Activated CD8-positive, alpha-beta T cell treated with anti-CD3 and anti-CD28 coated beads for 36 hours (primary cell): ENCODE results near the gene SERGEF. TPM values are rescaled to one million over a fixed set of nuclear protein-coding genes. Genes with fewer than 3 reads are reported as not detected.

Source experiments
- ATAC-seq: fragments of 200-7000 bp; cut with Tn5 transposase; one replicate; pipeline ENCODE4 v1.10.0; 2021; ENCODE audit warnings: mild to moderate bottlenecking, moderate library complexity
- CTCF ChIA-PET: fragments of 350-600 bp; sonication (Branson Sonifier 250); formaldehyde crosslinking; loops from one replicate; lab custom pipeline; 2021; ENCODE audit warnings: antibody characterized with exemption; lab: Charles Lee
- POLR2A ChIA-PET: fragments of 350-600 bp; sonication (Branson Sonifier 250); formaldehyde crosslinking; loops from one replicate; lab custom pipeline; 2021; ENCODE audit warnings: antibody characterized with exemption; lab: Charles Lee
- DNase-seq: peaks from one replicate; pipeline ENCODE4 v3.0.0-alpha.2; 2020
- H3K27ac Mint-ChIP-seq: one replicate; pipeline ENCODE4 v1.8.0; 2021; ENCODE audit warnings: mild to moderate bottlenecking, mixed read lengths
- H3K27me3 Mint-ChIP-seq: one replicate; pipeline ENCODE4 v1.8.0; 2021; ENCODE audit warnings: mixed read lengths
- H3K36me3 Mint-ChIP-seq: one replicate; pipeline ENCODE4 v1.8.0; 2021; ENCODE audit warnings: low read depth, mixed read lengths
- H3K4me1 Mint-ChIP-seq: one replicate; pipeline ENCODE4 v1.8.0; 2021; ENCODE audit warnings: low read depth, mixed read lengths
- H3K4me3 Mint-ChIP-seq: one replicate; pipeline ENCODE4 v1.8.0; 2021; ENCODE audit warnings: mild to moderate bottlenecking, moderate library complexity, mixed read lengths
- H3K9me3 Mint-ChIP-seq: one replicate; pipeline ENCODE4 v1.8.0; 2021; ENCODE audit warnings: mixed read lengths
- CTCF ChIP-seq: fragments of 200-600 bp; IDR thresholded peaks from one replicate; pipeline ENCODE4 v1.8.0; 2022; ENCODE audit warnings: antibody characterized with exemption, mild to moderate bottlenecking
- intact Hi-C: fragments of 100-400 bp; cut with micrococcal nuclease; formaldehyde crosslinking; loops from one replicate; pipeline ENCODE4 v1.10.0; 2022
- total RNA-seq, 2 experiments: library from RNA; stranded (reverse); gene quantifications; one replicate each; pipeline ENCODE4 v1.2.3, GENCODE V29; 2021

The SERGEF gene
- total RNA-seq, 2 experiments from 2014 or later, result 56.2 to 64.4 TPM

GRCh38 chr11:17883057-17883456 is 129.8 kb downstream of the SERGEF start:
- DNase-seq (no peak), ATAC-seq (no peak)
- TF ChIP-seq CTCF, result no peak
- CTCF ChIA-PET, result interaction anchor here (2.6 kb wide), 1 partner anchor 18 kb away, joined by 7 read pairs; no protein-coding TSS in a partner anchor
- H3K36me3 Mint-ChIP-seq, result peaks cover 4% of the 10 kb centered on the region
- no peaks in the 10 kb centered on the region for H3K4me1 Mint-ChIP-seq
- no peak overlapping the region for H3K4me3 Mint-ChIP-seq
- POLR2A ChIA-PET, result no interaction called here
- no peaks in the 10 kb centered on the region for H3K27me3 Mint-ChIP-seq
- intact Hi-C loops, result no loop called here
- H3K27ac Mint-ChIP-seq, result no peak overlapping the region
- H3K9me3 Mint-ChIP-seq, result no peaks in the 10 kb centered on the region

- no peaks in the 10 kb centered on the region for H3K27me3 Mint-ChIP-seq
- DNase-seq (no peak), ATAC-seq (no peak)
- no peak overlapping the region for H3K4me3 Mint-ChIP-seq
- H3K4me1 Mint-ChIP-seq, result no peaks in the 10 kb centered on the region
- ChIA-PET CTCF (no interaction called here), POLR2A (no interaction called here)
- intact Hi-C loops, result no loop called here
- H3K36me3 Mint-ChIP-seq, result peaks cover 14% of the 10 kb centered on the region
- no peaks in the 10 kb centered on the region for H3K9me3 Mint-ChIP-seq
- TF ChIP-seq CTCF, result no peak
- H3K27ac Mint-ChIP-seq, result no peak overlapping the region
These were observed 134.1 kb downstream of the SERGEF start for GRCh38 chr11:17878743-17879142.

- Mint-ChIP-seq H3K4me1 (no peaks in the 10 kb centered on the region), H3K4me3 (no peak overlapping the region), H3K9me3 (no peaks in the 10 kb centered on the region), H3K27ac (no peak overlapping the region), H3K27me3 (no peaks in the 10 kb centered on the region), H3K36me3 (peaks cover 22% of the 10 kb centered on the region)
- no peak for ATAC-seq
- POLR2A ChIA-PET, result no interaction called here
- intact Hi-C loops, result no loop called here
- no peak for DNase-seq
- no peak for TF ChIP-seq CTCF
- CTCF ChIA-PET, result no interaction called here
These were observed 135.0 kb downstream of the SERGEF start for GRCh38 chr11:17877886-17878285.

- no peaks in the 10 kb centered on the region for H3K27me3 Mint-ChIP-seq
- ATAC-seq (no peak), DNase-seq (no peak)
- H3K4me1 Mint-ChIP-seq, result no peaks in the 10 kb centered on the region
- intact Hi-C loops, result no loop called here
- H3K27ac Mint-ChIP-seq, result no peak overlapping the region
- no peaks in the 10 kb centered on the region for H3K9me3 Mint-ChIP-seq
- TF ChIP-seq CTCF, result no peak
- H3K36me3 Mint-ChIP-seq, result peaks cover 26% of the 10 kb centered on the region
- H3K4me3 Mint-ChIP-seq, result no peak overlapping the region
- CTCF ChIA-PET, result interaction anchor here (1.5 kb wide), 1 partner anchor 12 kb away, joined by 6 read pairs; no protein-coding TSS in a partner anchor
- POLR2A ChIA-PET, result no interaction called here
These were observed 136.0 kb downstream of the SERGEF start for GRCh38 chr11:17876827-17877226.

GRCh38 chr11:17875891-17876290 is 137.0 kb downstream of the SERGEF start:
- TF ChIP-seq CTCF, result no peak
- DNase-seq (no peak), ATAC-seq (no peak)
- H3K9me3 Mint-ChIP-seq, result no peaks in the 10 kb centered on the region
- no peak overlapping the region for H3K27ac Mint-ChIP-seq
- ChIA-PET POLR2A (no interaction called here), CTCF (interaction anchor here (1.5 kb wide), 1 partner anchor 11 kb away, joined by 6 read pairs; no protein-coding TSS in a partner anchor)
- peaks cover 33% of the 10 kb centered on the region for H3K36me3 Mint-ChIP-seq
- H3K27me3 Mint-ChIP-seq, result no peaks in the 10 kb centered on the region
- H3K4me1 Mint-ChIP-seq, result no peaks in the 10 kb centered on the region
- H3K4me3 Mint-ChIP-seq, result no peak overlapping the region
- intact Hi-C loops, result no loop called here
